GM12865 (cell line): ENCODE data around the gene CCDC97.

Experiments used
- DNase-seq: peaks from one replicate; pipeline ENCODE4 v3.0.0; 2010; ENCODE audit warnings: low read depth
- H3K4me3 ChIP-seq: 2 replicates; pipeline ENCODE4 v1.5.1; 2011; ENCODE audit warnings: mild to moderate bottlenecking, low read depth, low read length, control low read depth
- TF ChIP-seq, protein P1 (sequence below): IDR thresholded peaks from 2 replicates; pipeline ENCODE4 v1.5.1; 2011; ENCODE audit warnings: low read length, control low read depth, low read depth, inconsistent platforms; ENCODE audit not compliant: insufficient read depth; ENCODE audit errors: missing control alignments

Gene CCDC97

DNA sequence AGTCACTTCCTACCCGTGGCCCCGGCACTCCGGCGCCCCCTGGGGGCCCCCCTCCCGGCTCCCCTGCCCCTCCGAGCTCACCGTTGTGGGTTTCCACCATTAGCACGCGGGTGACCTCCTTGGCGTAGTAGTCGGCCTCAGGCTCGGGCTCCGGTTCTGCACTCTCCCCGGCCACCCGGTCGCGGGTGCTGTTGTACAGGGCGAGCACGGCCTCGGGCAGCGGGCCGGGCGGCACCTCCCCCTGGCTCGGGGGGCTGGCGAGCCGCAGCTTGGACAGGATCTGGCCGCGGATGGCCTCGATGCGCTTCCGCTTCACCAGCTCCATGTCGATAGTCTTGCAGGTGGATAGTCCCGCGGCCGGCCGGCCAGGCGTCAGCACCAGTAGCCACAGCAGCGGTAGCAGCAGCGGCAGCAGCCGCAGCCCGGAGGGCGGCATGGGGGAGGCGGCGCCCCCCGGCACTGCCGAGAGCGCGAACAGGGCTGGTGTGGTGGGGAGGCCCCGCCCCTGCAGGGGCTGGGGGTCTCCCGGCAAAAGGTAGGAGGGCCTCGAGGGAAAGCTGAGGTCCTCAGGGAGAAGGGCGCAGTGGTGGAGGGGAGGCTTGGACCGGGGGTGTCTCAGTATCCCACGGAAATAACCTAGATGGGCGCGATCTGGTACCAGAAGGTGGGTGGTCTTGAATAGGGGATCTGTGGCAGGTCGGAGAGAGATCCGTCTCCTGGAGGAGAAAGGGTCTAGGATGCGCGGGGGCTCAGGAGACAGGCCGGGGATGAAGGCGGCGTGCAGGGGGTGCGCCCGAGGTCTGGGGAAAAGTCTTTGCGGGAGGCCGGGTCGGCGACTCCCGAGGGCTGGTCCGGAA is 42.9 kb downstream of the CCDC97 start:
- peak overlapping the region; percentile 96 for H3K4me3 ChIP-seq
- TF ChIP-seq, protein P1, sequence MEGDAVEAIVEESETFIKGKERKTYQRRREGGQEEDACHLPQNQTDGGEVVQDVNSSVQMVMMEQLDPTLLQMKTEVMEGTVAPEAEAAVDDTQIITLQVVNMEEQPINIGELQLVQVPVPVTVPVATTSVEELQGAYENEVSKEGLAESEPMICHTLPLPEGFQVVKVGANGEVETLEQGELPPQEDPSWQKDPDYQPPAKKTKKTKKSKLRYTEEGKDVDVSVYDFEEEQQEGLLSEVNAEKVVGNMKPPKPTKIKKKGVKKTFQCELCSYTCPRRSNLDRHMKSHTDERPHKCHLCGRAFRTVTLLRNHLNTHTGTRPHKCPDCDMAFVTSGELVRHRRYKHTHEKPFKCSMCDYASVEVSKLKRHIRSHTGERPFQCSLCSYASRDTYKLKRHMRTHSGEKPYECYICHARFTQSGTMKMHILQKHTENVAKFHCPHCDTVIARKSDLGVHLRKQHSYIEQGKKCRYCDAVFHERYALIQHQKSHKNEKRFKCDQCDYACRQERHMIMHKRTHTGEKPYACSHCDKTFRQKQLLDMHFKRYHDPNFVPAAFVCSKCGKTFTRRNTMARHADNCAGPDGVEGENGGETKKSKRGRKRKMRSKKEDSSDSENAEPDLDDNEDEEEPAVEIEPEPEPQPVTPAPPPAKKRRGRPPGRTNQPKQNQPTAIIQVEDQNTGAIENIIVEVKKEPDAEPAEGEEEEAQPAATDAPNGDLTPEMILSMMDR, result peak; percentile 75
- DNase-seq, result peak; percentile 80

DNA sequence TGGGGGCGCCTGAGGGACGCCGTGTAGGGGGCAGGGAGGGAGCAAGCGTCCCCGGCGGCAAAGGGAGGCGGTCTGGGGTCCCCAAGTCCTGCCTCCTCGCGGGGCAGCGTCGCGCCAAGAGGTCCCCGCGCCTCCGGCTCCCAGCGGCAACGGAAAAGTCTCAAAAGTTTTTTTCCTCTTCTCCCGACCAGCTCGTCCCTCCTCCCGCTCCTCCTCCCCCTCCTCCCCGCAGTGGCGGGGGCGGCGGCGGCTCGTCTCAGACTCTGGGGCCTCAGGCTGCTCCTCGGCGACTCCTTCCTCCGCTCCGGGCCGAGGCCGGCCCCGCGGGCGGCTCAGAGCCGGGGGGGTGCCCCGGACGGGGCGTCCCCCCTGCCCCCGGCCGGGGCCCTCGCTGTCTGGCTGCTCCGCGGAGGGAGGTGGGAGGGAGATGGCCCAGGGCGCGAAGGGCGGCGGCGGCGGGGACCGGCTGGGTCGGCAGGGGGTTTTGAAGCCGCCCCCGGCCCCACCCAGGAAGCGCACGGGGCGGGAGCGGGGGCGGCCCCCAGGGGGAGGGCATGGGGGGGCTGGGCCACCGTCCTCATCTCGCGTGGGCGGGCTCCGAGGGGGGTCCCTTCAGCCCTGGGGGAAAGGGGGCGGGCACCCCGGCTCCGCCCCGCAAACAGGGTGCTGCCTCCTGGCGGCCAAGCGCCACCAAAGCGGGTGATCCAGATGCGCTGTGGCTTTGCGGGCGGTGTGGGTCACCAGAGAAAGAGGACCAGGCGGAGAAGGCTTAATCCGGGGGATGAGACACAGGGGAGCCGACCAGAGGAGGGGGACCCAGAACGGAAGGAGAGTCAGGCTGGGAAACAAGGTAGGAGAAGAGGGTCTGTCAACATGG is 43.7 kb downstream of the CCDC97 start, which contains the start of gene TGFB1:
Gene TGFB1, minus strand, starts transcription at position 457 of the 877 bp plus-strand sequence. CDS start 878 bp downstream, outside the sequence.
- peak within 1 kb of the TSS; percentile 96 for H3K4me3 ChIP-seq
- peak; percentile 96 for DNase-seq
- TF ChIP-seq, protein P1, result peak; percentile 88

DNA sequence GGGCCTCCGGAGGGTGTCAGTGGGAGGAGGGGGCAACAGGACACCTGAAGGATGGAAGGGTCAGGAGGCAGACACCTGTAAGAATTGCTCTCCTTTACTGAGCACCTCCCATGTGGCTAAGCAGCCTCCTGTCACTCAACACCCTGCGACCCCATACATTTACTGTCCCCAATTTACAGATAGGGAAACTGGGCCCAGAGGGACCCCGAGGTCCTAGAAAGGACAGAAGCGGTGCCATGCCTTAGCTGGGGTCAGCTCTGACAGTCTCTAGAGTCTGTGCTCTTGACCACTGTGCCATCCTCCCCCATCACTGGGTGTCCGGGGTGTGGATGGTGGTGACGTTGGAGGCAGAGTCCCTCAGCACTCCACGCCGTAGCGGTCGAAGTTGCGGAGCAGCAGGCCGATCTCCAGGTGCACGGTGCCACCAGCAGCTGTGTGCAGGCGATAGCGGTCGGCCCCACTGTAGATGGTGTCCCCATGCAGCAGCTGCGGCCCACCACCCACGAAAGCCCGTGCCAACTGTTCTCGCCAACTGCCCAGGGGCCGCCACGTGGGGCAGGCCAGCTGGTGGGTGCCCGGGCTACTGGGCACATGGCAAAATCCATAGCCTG is 44.5 kb downstream of the CCDC97 start:
- TF ChIP-seq, protein P1, result no peak
- H3K4me3 ChIP-seq, result peak overlapping the region; percentile 96
- DNase-seq, result no peak

DNA sequence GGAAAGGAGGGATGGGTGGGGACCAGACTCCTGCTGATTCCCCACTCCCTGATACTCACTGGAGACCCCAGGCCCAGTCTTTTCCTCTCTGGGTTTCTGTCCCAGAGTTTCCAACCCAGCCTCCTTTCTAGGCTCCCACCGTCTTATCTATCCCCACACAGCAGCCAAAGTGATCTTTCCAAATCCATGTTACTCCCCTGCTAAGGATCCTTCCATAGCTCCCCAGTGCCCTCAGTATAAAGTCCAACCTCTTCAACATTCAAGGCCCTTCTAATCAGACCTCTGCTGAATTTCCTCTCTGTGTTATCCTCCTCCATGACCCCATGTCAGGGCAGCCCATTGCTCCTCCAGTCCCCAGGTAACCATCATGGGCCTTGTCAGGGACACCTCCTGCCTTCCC is 45.1 kb downstream of the CCDC97 start:
- no peak for DNase-seq
- no peak overlapping the region for H3K4me3 ChIP-seq
- TF ChIP-seq, protein P1, result no peak

DNA sequence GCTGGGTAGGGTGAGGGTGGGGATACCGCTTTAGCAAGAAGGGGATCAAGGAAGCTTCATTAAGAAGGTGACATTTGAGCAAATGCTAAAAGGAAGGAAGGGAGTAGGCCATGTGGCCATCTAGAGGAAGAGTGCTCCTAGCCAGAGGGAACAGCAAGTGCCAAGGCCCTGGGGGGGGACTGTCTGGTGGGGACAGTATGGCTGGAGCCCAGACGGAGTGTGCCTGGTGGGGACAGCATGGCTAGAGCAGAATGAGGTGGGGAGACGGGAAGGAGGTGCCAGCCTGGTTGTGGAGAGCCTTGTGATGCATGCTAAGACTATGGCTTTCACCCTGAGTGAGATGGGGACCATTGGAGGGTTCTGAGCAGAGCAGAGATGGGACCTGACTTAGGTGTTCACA is 45.8 kb downstream of the CCDC97 start:
- no peak for DNase-seq
- H3K4me3 ChIP-seq, result no peak overlapping the region
- TF ChIP-seq, protein P1, result no peak

- DNase-seq, result no peak
- TF ChIP-seq, protein P1, result no peak
Observed at GRCh38 chr19:41356984-41357739, 47.2 kb downstream of the CCDC97 start.

More at GRCh38 chr19:41356984-41357739, 47.2 kb downstream of the CCDC97 start:
- H3K4me3 ChIP-seq, result no peak overlapping the region
